ENCODE measurements around the gene TMTC2. TPM values are rescaled to one million over a fixed set of nuclear protein-coding genes. Genes with fewer than 3 reads are reported as not detected.

Gene TMTC2
- total RNA-seq, 1 donor from 2014 or later: 3.7 TPM

DNA sequence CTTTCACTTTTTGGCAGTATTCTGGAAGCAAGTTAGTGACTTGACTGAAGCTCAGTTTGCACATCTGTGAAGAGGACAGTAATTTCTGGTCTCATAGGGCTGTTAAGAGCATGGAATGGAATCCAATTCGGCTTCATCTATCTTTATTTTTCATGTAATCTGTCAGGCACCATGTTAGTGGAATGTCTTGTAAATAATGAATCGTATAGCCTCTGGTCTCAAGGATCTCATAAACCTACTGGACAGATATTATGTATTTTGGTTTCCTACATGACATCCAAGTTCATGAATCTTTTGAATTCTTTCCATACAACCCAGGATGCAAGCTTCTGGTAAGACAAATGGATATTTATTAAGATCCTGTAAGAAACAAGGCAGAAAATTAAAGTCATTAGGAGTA lies 24.0 kb downstream of the TMTC2 start:
- ATAC-seq (ENCODE audit: poor library complexity) (no peak), DNase-seq (no peak)
- intact Hi-C loops (cut with DNase I): no loop called here

DNA sequence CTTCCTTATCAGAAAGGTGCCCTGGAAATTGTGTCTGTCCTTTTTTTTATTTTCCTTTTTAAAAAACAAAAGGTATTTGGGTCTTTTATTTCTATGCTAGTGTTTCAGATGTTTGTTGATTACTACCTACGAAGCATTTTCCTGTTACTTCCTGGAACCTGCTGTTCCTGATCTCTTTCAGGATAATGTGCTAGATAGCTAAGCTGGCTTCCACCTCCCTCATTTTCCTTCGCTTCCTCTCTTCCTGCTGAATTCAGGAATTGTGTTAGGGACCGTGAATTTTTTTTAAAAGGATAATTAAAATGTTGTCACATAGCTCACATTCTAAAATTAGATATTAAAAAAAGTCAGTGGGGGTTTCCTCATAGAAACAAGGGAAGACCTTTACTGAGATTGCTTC lies 27.7 kb downstream of the TMTC2 start:
- ATAC-seq (ENCODE audit: poor library complexity) (no peak), DNase-seq (no peak)
- intact Hi-C loops (cut with DNase I): no loop called here

- intact Hi-C loops (cut with DNase I): no loop called here
- ATAC-seq (ENCODE audit: poor library complexity): no peak
Measured at GRCh38 chr12:82721726-82722125, 35.0 kb downstream of the TMTC2 start.

GRCh38 chr12:82723093-82723492 lies 36.4 kb downstream of the TMTC2 start:
- ATAC-seq (ENCODE audit: poor library complexity) (no peak), DNase-seq (no peak)
- intact Hi-C loops (cut with DNase I): no loop called here

More at GRCh38 chr12:82721726-82722125, 35.0 kb downstream of the TMTC2 start:
- DNase-seq: no peak

DNA sequence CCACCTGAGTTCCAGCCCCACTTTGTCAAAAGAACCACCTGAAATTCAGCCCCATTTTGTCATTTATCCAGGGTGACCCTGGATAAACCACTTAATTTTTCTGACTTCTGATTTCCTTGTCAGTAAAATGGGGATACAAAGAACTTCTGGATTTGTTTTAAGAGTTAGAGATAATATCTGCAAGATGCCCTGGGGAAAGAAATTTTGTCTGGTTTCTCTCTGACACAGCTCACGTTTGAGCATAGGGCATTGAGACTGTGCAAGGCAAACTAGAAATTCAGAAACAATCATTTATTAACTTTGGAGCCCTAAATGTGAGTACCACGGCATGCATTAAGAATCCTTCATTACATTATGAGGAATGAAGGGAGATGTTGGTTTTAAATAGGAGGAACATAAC lies 37.2 kb downstream of the TMTC2 start:
- intact Hi-C loops (cut with DNase I): no loop called here
- no peak for DNase-seq
- ATAC-seq (ENCODE audit: poor library complexity): no peak

DNA sequence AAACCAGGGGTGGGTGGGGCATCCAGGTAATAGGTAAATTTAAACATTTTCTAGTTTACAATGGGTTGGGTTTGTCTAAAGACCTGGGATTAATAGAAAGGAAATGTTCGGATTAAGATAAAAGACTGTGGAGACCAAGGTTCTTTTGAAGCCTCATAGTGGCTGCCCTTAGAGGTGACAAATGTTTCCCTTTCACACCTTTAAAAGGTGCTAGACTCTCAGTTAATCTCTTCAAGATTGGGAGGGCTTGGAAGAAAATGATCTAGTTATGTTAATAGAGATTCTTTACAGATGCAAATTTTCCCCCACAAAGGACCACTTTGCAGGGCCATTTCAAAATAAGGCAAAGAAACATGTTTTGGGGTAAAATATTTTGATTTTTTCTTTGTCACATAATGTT lies 39.0 kb downstream of the TMTC2 start:
- intact Hi-C loops (cut with DNase I): no loop called here
- DNase-seq (no peak), ATAC-seq (ENCODE audit: poor library complexity) (no peak)

DNA sequence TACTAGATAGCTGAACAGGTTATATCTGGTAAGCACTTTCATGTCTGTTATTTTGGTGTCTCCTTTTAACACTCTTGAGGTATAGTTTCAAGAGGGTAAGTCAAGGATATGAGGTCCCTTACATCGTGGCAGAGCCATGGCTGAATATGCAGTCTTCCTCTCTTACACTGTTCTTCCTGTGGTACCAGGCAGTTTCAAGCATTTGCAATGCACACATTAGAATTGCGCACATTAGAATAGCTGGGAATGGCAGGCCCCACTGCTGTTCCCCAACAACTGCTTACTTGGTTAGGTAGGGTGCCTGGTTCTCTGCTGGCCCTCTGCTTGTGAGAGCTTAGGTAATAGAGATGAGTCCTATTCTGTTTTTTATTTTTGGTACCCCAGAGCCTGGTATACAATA lies 41.2 kb downstream of the TMTC2 start:
- intact Hi-C loops (cut with DNase I): no loop called here
- DNase-seq: no peak
- ATAC-seq (ENCODE audit: poor library complexity): no peak

- DNase-seq (no peak), ATAC-seq (ENCODE audit: poor library complexity) (no peak)
- intact Hi-C loops (cut with DNase I): no loop called here
Measured at GRCh38 chr12:82728710-82729109, 42.0 kb downstream of the TMTC2 start.

DNA sequence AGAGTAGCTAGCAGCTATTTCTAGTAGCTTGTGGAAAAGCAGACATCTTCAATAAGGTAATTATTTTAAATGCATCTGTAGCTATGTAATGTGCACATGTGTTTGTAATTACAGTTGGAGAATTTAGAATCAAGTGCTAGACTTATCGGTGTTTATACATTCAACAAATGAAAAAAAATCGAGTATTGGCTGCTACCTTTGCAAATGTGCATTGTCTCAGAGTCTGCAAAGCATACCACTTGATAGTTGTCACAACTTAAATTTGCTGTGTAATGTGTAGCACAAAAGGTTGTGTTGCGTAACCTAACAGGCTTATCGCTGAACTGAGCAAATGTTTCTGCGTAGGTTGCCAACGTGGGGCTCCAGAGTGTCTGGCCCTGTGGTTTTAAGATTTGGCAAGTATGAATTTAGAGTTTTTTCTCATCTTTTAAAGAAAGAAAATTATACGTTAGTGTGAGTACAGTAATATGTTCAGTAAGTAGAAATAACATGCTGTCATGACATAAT lies 44.3 kb downstream of the TMTC2 start:
- intact Hi-C loops (cut with DNase I): no loop called here
- ATAC-seq (ENCODE audit: poor library complexity) (peak; percentile 58), DNase-seq (no peak)

DNA sequence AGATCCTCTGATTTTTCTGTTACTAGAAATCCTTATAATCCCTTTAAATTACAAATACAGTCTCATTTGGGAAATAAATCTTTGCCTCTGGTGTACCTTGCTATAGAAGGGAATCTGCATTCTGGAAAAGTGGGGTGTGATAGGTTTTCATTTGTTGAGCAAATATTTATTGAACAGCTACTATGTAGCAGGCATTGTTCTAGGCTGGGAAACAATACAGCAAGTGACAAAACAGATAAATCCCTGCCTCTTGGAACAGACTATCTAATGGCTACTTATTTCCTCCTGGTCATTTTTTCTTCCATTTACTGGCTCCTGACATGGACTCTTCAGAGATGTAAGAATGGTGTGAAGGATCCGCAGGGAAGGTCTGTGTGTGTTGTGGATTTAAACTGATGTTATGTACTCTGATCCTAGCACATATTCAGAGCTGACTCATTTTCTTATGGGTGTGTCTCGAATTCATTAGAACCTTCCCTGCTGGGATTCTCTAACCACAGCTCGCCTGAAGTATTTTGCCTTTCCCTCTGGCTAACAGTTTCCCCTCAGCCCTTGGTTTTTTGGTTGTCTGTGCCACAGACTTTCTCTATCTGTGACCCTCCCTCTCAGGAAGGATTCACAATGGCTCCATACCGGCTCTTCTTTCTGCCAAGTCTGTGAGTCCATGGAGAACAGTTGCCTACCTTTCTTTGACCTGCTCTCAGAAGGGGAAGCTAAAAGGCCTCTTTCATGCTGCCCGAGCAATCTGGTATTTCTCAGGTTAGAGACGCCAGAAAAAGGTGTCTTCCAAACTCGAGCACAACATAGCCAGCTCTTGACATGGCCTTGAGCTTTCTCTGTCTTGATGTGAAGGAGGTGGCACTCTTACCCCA lies 53.7 kb downstream of the TMTC2 start:
- ATAC-seq (ENCODE audit: poor library complexity) (no peak), DNase-seq (no peak)
- intact Hi-C loops (cut with DNase I): no loop called here

DNA sequence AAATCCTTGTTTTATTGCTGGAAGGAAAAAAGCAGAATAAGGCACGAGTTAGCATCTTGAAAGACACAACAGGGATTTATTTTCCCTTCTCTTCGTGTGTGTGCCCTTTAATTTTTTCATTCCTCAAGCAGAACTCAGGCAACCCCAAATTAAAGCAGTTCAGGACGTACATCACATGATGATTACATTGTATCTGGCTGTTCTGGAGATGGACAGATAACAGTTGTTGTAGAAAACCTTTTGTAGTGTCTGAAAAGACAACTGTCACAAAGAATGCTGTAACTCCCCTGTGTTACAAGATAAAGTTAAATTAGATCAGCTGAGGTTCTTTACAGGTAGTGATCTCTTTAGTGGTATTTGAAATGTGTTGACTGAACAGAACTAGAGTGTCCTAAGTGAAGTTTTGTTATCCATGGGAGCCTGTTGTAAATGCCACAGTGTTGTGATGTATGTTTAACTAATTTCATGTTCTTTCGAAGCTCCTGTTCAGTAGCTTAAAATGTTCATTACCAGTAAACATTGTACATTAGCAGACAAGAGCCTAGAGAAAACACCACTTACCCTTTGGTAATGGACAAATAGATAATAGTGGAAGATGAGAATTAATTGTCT lies 58.5 kb downstream of the TMTC2 start:
- intact Hi-C loops (cut with DNase I): no loop called here

DNA sequence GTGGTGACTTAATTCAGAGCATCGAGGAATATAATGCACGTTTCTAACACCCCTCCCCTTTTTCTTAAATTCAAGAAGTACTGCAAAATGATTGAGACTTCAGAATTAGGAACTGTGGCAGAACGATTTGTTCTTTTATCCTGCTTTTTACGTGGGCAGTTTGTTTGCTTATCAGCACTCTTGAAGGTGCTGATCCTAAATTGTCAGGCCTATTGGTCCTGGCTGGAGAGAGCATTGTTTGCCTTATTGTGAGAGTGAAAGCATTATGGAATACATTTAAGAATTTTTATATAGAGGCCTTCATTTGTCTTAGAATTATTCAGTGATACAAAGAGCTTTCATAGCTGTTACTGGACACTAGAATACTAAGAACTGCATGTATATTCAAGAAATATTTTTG lies 59.1 kb downstream of the TMTC2 start:
- DNase-seq (no peak), ATAC-seq (ENCODE audit: poor library complexity) (no peak)
- intact Hi-C loops (cut with DNase I): no loop called here

More for the DNA sequence above, 58.5 kb downstream of the TMTC2 start:
- DNase-seq (no peak), ATAC-seq (ENCODE audit: poor library complexity) (no peak)

GRCh38 chr12:82746668-82747067 lies 60.0 kb downstream of the TMTC2 start:
- no peak for ATAC-seq (ENCODE audit: poor library complexity)
- no peak for DNase-seq
- intact Hi-C loops (cut with DNase I): no loop called here

GRCh38 chr12:82749015-82749414 lies 62.3 kb downstream of the TMTC2 start:
- ATAC-seq (ENCODE audit: poor library complexity) (no peak), DNase-seq (no peak)
- intact Hi-C loops (cut with DNase I): no loop called here

DNA sequence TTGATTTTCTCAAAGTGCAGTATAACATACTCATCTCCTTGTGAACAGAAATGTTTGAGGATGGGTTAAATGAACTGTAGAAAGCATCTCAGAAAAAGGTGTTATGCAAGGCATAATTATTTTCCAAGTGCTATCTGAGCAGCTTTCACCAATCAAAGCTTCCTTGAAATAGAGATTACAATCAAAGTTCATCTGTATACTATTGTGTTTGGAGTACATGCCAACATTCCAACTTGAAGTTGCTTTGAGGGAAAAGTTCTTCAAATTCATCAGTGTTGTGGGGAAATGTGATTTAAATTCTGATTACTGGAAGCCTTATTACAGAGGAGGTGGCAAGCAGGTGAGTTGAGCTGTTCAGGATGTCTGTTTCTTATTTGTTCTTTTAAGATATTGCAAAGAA lies 68.2 kb downstream of the TMTC2 start:
- DNase-seq (no peak), ATAC-seq (ENCODE audit: poor library complexity) (no peak)
- intact Hi-C loops (cut with DNase I): no loop called here

GRCh38 chr12:82756303-82756702 lies 69.6 kb downstream of the TMTC2 start:
- DNase-seq: no peak
- intact Hi-C loops (cut with DNase I): no loop called here
- ATAC-seq (ENCODE audit: poor library complexity): no peak

DNA sequence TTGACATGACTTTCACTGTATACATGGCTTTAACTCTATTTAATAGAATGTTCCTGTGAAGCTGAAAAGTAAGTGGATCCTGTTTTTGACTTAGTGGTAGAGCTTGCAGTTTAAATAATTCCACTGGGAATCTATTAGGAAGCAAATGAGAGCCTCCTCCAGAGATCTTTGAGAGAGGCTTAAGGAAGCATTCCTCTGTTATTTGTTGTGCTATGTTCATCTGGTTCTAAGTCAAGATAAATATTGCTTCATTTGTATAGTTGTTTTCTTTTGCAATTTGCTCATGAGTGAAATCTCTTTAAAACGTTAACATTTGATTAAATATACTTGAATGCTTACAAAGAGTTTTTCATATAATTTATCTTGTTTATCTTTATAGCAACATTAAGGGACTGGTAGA lies 70.4 kb downstream of the TMTC2 start:
- ATAC-seq (ENCODE audit: poor library complexity) (peak; percentile 52), DNase-seq (no peak)
- intact Hi-C loops (cut with DNase I): no loop called here

GRCh38 chr12:82757656-82758055 lies 71.0 kb downstream of the TMTC2 start:
- ATAC-seq (ENCODE audit: poor library complexity): no peak
- DNase-seq: no peak
- intact Hi-C loops (cut with DNase I): no loop called here

GRCh38 chr12:82758749-82759330 lies 72.1 kb downstream of the TMTC2 start:
- DNase-seq (no peak), ATAC-seq (ENCODE audit: poor library complexity) (no peak)
- intact Hi-C loops (cut with DNase I): no loop called here

GRCh38 chr12:82760423-82760822 lies 73.7 kb downstream of the TMTC2 start:
- DNase-seq (no peak), ATAC-seq (ENCODE audit: poor library complexity) (no peak)
- intact Hi-C loops (cut with DNase I): no loop called here
